GM10847 (cell line): ENCODE data around the gene IPO8.

Experiments used
- POLR2A ChIP-seq: IDR thresholded peaks from 2 replicates; pipeline ENCODE4 v1.6.1; 2011; ENCODE audit not compliant: insufficient read length; ENCODE audit errors: extremely low read depth

The IPO8 gene

GRCh38 chr12:30696943-30697342 lies 1.3 kb upstream of the IPO8 start:
- TF ChIP-seq POLR2A: no peak

DNA sequence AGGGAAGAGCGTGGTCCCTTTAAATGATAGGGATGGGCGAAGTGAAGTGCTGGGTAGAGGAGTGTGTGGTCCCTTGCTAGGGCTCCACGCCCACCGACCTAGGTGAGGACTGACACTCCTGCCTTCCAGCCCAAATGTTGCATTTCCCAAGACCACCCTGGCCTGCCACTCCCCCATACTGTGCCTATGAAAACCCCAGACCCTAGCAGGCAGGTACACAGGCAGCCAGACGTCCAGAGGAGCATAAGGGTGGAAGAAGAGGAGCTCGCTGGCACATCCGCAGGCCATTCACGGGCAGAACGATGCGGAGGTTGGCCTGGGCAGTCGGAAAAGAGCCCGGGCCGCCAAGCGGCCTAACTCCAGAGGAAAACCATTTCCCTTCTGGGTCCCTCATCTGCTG lies 817 bp upstream of the IPO8 start:
- TF ChIP-seq POLR2A: no peak

DNA sequence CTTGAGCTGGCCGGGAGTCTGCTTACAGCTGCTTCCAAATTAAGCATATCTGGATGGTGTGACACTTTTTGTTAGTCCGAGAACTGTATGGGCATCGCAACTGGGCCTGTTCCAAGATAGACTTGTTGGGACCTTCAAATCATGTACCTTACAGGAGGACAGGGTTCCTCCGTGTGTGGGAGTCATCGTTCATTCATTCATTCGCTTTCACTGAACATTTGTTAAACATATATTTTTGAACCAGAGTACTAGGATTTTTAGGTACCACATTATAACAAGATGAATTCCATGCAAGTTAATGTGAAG lies 387 bp upstream of the IPO8 start:
- no peak for TF ChIP-seq POLR2A

- no peak for TF ChIP-seq POLR2A
Observed at GRCh38 chr12:30694412-30695198, 1.1 kb downstream of the IPO8 start.

GRCh38 chr12:30692470-30692869 lies 3.2 kb downstream of the IPO8 start:
- no peak for TF ChIP-seq POLR2A

- no peak for TF ChIP-seq POLR2A
Observed at GRCh38 chr12:30691122-30691879, 4.4 kb downstream of the IPO8 start.

DNA sequence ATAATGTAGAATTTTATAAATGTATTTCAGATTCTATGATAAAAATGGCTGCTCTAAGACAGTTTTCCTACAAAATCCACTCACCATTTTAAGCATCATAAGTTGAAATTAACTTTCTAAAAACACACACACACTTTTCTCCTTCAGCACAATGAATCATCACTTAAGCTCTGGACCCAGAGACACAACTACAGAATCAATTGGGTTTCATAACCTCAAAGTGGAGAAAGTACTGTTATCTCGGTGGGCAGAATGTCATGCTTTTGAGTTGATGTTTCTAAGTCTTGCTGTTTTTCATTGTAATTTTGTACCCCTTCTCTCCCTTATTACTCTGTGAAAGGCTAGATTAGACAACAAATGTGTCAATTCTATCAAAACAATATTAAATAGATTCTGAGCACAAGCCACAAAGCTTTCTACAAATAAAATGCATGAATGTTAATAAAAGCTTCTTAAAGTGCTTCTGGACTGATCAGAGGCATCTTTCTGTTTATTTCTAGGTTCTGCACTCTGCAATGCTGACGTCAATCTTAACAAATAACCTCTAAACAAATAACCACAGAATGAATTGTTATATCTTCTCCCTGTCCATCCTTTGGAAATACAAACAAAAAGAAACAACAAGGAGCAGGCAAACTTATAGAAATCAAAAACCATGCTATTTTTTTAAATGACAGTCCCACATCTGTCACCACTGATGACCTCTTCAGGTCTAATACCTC lies 8.2 kb downstream of the IPO8 start:
- TF ChIP-seq POLR2A: no peak

GRCh38 chr12:30679241-30679640 lies 16.4 kb downstream of the IPO8 start:
- no peak for TF ChIP-seq POLR2A

GRCh38 chr12:30678221-30678620 lies 17.4 kb downstream of the IPO8 start:
- no peak for TF ChIP-seq POLR2A

- TF ChIP-seq POLR2A: no peak
Observed at GRCh38 chr12:30661210-30661609, 34.5 kb downstream of the IPO8 start.

- no peak for TF ChIP-seq POLR2A
Observed at GRCh38 chr12:30652034-30652696, 43.5 kb downstream of the IPO8 start.

DNA sequence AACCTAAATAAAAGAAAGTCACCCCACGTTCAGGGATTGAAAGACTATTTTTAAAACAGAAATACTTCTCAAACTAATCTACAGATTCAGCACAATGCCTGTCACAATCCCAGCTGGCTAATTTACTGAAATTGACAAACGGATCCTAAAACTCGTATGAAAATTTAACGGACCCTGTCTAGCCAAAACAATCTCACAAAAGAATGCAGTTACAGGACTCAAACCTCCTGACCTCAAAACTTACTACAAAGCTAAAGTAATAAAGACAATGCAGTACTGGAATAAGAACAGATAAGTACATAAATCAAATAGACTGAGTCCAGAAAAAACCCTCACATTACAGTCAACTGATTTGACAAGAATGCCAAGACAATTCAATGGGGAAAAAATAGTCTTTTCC lies 48.8 kb downstream of the IPO8 start:
- no peak for TF ChIP-seq POLR2A

GRCh38 chr12:30643366-30643765 lies 52.3 kb downstream of the IPO8 start:
- TF ChIP-seq POLR2A: no peak

GRCh38 chr12:30640392-30640791 lies 55.3 kb downstream of the IPO8 start:
- TF ChIP-seq POLR2A: no peak

- no peak for TF ChIP-seq POLR2A
Observed at GRCh38 chr12:30635385-30635784, 60.3 kb downstream of the IPO8 start.

DNA sequence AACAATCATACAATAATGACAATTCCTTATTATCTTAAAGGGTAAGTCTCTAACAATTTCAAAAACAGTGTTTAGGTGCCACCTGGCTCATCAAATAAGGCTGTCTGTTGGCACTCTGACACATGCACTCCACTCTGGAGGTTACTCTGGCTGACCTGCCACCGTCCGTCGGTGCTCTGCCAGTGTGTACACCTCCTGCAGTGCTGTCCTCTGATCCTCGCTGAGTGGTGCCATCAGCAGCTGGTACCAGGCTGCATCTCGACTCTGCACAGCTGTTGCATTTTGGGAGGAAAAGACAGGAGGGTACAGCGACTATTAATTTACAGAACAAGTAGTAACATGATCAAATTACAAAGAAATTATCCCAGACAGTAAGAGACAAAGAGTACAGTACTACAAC lies 63.9 kb downstream of the IPO8 start:
- TF ChIP-seq POLR2A: no peak

DNA sequence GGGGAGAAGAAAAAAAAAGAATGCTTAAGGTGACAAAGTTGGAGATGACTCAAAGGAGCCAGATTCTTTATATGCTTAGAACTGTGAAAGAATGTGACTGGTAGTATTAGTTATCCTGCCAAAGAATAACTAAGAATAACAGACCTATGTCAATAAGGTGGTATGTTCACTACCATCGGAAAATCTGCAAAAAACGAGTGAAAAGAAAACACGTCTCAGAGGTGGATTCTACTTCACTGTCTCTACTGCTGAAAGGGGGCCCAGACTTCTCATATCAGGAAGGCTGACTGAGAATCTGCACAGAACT lies 64.7 kb downstream of the IPO8 start:
- TF ChIP-seq POLR2A: no peak
